ENCODE results near the gene CDCP2. TPM values are rescaled to one million over a fixed set of nuclear protein-coding genes. Genes with fewer than 3 reads are reported as not detected.
"Not testable (repeated sequence)": the region's sequence is repeated elsewhere in the genome, so short reads cannot be mapped to it uniquely, and the experiment has no call there.

The CDCP2 gene
- total and polyA plus RNA-seq, 2 donors, result not detected

DNA sequence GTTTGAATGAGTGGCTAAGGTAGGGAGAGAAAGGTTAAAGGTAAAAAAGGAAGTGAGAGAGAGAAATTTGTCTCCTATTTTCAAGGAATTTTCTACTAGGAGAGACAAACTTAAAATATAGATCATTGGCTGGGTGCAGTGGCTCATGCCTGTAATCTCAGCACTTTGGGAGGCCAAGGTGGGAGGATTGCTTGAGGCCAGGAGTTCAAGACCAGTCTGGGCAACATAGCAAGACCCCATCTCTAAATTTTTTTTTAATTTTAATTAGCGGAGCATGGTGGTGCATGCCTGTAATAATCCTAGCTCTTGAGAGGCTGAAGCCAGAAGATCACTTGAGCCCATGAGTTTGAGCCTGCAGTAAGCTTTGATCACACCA lies 58.1 kb downstream of the CDCP2 start:
- not testable (repeated sequence) for DNase-seq (ENCODE audit: extremely low spot score); H3K4me1 ChIP-seq (ENCODE audit: insufficient read depth); H3K27ac ChIP-seq (ENCODE audit: low read depth); H3K36me3 ChIP-seq (ENCODE audit: insufficient read depth); H3K4me3 ChIP-seq (ENCODE audit: low read depth, low read length)
- 100% methylated on average over 1 of the region's 1 CpG for WGBS

DNA sequence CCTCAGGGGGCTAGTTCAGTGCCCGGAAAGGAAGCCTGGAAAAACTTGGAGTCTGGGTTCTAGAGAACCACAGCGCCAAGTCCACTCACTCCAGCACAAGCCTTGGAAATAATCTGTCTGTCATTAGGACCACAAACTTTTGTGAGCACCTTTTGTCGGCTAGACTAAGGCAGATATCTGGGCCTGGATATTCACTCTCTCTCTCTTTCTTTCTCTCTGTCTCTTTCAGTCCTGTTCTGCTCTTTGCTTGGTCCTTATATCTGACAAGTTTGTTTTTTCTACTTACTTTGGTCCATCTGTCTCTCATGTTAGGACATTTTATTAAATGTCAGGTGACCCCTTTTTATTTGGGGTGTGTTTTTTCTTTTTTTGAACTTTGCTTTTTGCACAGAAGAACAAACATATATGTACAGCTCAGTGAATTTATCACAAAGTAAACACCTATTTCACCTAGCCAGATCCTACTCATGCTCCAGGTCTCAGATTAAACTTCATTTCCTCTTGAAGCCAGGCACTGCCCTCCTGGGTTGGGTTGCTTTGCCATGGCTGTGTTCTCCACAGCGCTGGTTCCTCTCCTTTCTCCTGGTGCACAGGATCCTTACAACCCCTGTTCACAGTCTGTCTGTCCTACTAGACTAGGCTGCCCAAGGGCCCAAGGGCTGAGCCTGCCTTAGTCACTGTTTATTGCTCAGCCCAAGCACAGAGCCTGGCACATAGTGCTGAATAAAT lies 58.6 kb downstream of the CDCP2 start:
- Histone ChIP-seq H3K4me1 (ENCODE audit: insufficient read depth) (no peaks in the 10 kb centered on the region), H3K36me3 (ENCODE audit: insufficient read depth) (no peaks in the 10 kb centered on the region), H3K27ac (ENCODE audit: low read depth) (no peak overlapping the region), H3K4me3 (ENCODE audit: low read depth, low read length) (no peak overlapping the region)
- no peak for DNase-seq (ENCODE audit: extremely low spot score)
- WGBS, result 86% methylated on average over 4 of the region's 4 CpGs

DNA sequence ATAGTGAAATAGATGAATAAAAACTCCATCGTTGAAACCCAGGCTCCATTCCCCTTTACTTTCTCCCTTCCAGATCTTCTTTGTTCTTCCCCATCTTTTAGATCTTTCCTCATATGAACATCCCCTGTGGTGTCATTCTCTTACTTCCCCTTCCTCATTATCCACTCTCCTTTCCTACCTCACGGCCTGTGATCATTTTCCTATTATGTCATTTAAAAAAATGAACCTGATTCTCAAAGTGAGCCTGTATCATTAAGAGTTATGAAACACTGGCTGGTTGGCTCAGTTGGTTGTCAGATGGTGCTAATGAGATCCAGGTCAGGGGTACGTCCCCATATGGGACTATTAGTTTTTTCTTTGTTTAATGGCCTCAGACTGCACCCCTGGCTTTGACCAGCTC lies 61.1 kb downstream of the CDCP2 start:
- no peaks in the 10 kb centered on the region for H3K36me3 ChIP-seq (ENCODE audit: insufficient read depth)
- H3K4me3 ChIP-seq (ENCODE audit: low read depth, low read length), result no peak overlapping the region
- H3K27ac ChIP-seq (ENCODE audit: low read depth), result no peak overlapping the region
- no peaks in the 10 kb centered on the region for H3K4me1 ChIP-seq (ENCODE audit: insufficient read depth)
- no peak for DNase-seq (ENCODE audit: extremely low spot score)
- WGBS, result 92% methylated on average over 3 of the region's 3 CpGs

DNA sequence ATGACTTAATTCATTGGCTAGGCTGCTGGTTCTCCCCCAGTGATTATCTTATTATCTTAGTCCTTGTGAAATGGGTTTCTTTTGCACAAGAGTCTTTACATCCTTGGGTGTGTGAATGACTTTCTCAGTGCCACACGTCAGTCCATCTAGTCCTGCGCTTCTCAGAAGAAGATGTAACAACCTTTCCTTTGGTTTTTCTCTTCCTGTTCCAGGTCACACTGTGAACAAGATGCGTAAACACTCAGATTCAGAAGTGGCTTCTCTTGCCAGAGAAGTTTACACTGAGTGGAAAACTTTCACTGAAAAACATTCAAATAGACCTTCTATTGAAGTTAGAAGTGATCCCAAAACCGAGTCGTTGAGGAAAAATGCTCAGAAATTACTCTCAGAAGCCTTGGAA lies 64.4 kb downstream of the CDCP2 start:
- Histone ChIP-seq H3K4me1 (ENCODE audit: insufficient read depth) (no peaks in the 10 kb centered on the region), H3K4me3 (ENCODE audit: low read depth, low read length) (no peak overlapping the region), H3K36me3 (ENCODE audit: insufficient read depth) (no peaks in the 10 kb centered on the region), H3K27ac (ENCODE audit: low read depth) (no peak overlapping the region)
- DNase-seq (ENCODE audit: extremely low spot score), result no peak
- WGBS, result 93% methylated on average over 5 of the region's 5 CpGs

DNA sequence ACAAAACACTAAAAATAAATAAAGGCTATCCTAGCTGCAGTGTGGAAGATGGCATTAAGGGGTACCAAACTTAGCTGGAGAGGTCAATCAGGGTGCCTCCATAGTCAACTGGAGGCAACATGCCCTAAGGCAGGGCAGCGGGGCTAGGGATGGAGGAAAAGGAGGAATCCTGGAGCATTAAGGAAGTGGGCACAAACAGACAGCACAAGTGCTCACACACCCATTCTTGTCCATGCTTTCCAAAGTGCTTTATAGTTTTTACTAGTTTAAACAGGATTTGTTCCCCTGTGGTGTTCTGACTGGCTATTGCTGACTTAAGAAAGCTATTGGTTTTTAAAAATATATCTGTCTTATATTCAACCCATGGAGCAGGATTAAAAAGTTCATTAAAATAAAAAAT lies 66.0 kb downstream of the CDCP2 start:
- Histone ChIP-seq H3K4me3 (ENCODE audit: low read depth, low read length) (no peak overlapping the region), H3K4me1 (ENCODE audit: insufficient read depth) (no peaks in the 10 kb centered on the region), H3K36me3 (ENCODE audit: insufficient read depth) (no peaks in the 10 kb centered on the region), H3K27ac (ENCODE audit: low read depth) (no peak overlapping the region)
- WGBS, result 96% methylated on average over 1 of the region's 1 CpG
- no peak for DNase-seq (ENCODE audit: extremely low spot score)

DNA sequence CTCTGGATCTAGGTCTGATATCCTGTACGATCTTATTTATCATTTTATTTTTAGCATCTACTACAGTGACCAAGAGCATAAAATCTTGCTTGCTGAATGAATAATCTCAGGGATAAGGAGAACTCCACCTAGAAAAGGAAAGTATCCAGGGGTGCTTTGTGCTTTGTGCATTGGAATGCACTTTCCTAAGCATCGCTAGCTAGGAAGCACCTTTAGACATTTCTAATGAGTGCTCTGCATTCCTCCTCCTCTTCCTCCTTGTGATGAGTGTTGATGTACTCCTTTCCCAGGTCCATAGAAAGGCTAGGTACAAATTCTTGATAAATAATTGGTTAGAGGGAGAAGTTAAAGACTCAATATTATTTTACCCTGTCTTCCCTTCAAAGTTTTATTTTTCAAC lies 68.0 kb downstream of the CDCP2 start:
- 86% methylated on average over 2 of the region's 2 CpGs for WGBS
- no peaks in the 10 kb centered on the region for H3K4me1 ChIP-seq (ENCODE audit: insufficient read depth)

More for the DNA sequence above, 68.0 kb downstream of the CDCP2 start:
- DNase-seq (ENCODE audit: extremely low spot score), result no peak
- H3K27ac ChIP-seq (ENCODE audit: low read depth), result no peak overlapping the region
- H3K4me3 ChIP-seq (ENCODE audit: low read depth, low read length), result no peak overlapping the region
- H3K36me3 ChIP-seq (ENCODE audit: insufficient read depth), result no peaks in the 10 kb centered on the region

Small RNA genes lying within 50 kb of the gene (small RNA-seq; reads per million reads assigned to genes)
- gene AL353898.1, result not detected
- not detected for gene AL353898.2

Other genes with a start within 250 kb of the CDCP2 start
- 63.7 TPM for gene IFT25, start 207.3 kb downstream of the CDCP2 start, total RNA-seq
- gene IFT25, start 207.3 kb downstream of the CDCP2 start, polyA plus RNA-seq, result 24.0 TPM
- 17.3 TPM for gene LRRC42, start 206.7 kb downstream of the CDCP2 start, total RNA-seq
- 19.3 TPM for gene LRRC42, start 206.7 kb downstream of the CDCP2 start, polyA plus RNA-seq
- not detected for gene LDLRAD1, start 134.8 kb downstream of the CDCP2 start, total RNA-seq
- gene LDLRAD1, start 134.8 kb downstream of the CDCP2 start, polyA plus RNA-seq, result not detected
- 276 TPM for gene TMEM59, start 99.8 kb downstream of the CDCP2 start, total RNA-seq
- gene TMEM59, start 99.8 kb downstream of the CDCP2 start, polyA plus RNA-seq, result 398 TPM
- gene TCEANC2, start 99.4 kb downstream of the CDCP2 start, total RNA-seq, result 7.6 TPM
- 3.4 TPM for gene TCEANC2, start 99.4 kb downstream of the CDCP2 start, polyA plus RNA-seq
- 6.6 TPM for gene CYB5RL, start 47.0 kb upstream of the CDCP2 start, total RNA-seq
- 3.8 TPM for gene CYB5RL, start 47.0 kb upstream of the CDCP2 start, polyA plus RNA-seq
- 18.8 TPM for gene MRPL37, start 47.2 kb upstream of the CDCP2 start, total RNA-seq
- 48.9 TPM for gene MRPL37, start 47.2 kb upstream of the CDCP2 start, polyA plus RNA-seq

All from urinary bladder (tissue), 4 donors.